ENCODE measurements around the gene RHBDD3. TPM values are rescaled to one million over a fixed set of nuclear protein-coding genes. Genes with fewer than 3 reads are reported as not detected.

Gene RHBDD3
- 35.8 TPM for polyA plus RNA-seq (2012; ENCODE audit: insufficient read depth, insufficient read length)

- peak; percentile 95 for DNase-seq (ENCODE audit: low read depth, low spot score)
- H3K4me3 ChIP-seq (ENCODE audit: low read length), result peak within 1 kb of the TSS; percentile 69
Measured at GRCh38 chr22:29267858-29268510, at the start of gene RHBDD3, which contains the start of gene EWSR1. Gene RHBDD3, minus strand, starts transcription at chr22:29267981. Its CDS starts 2,355 bp downstream, at chr22:29265626. Gene EWSR1, plus strand, starts transcription at chr22:29268268. Its CDS starts 69 bp downstream, at chr22:29268337.

- DNase-seq (ENCODE audit: low read depth, low spot score), result no peak
- H3K4me3 ChIP-seq (ENCODE audit: low read length), result no peak overlapping the region
Measured at GRCh38 chr22:29316141-29316828, 48.5 kb upstream of the RHBDD3 start.

GRCh38 chr22:29315286-29316140 lies 47.7 kb upstream of the RHBDD3 start, which contains the start of gene RASL10A:
Gene RASL10A, minus strand, starts transcription at chr22:29315697. Its CDS starts 451 bp downstream, at chr22:29315246.
- DNase-seq (ENCODE audit: low read depth, low spot score), result no peak
- no peak within 1 kb of the TSS; the same call in 1 of the 2 replicates for H3K4me3 ChIP-seq (ENCODE audit: low read length)

GRCh38 chr22:29314537-29315285 lies 46.9 kb upstream of the RHBDD3 start:
- DNase-seq (ENCODE audit: low read depth, low spot score), result no peak
- H3K4me3 ChIP-seq (ENCODE audit: low read length), result no peak overlapping the region

DNA sequence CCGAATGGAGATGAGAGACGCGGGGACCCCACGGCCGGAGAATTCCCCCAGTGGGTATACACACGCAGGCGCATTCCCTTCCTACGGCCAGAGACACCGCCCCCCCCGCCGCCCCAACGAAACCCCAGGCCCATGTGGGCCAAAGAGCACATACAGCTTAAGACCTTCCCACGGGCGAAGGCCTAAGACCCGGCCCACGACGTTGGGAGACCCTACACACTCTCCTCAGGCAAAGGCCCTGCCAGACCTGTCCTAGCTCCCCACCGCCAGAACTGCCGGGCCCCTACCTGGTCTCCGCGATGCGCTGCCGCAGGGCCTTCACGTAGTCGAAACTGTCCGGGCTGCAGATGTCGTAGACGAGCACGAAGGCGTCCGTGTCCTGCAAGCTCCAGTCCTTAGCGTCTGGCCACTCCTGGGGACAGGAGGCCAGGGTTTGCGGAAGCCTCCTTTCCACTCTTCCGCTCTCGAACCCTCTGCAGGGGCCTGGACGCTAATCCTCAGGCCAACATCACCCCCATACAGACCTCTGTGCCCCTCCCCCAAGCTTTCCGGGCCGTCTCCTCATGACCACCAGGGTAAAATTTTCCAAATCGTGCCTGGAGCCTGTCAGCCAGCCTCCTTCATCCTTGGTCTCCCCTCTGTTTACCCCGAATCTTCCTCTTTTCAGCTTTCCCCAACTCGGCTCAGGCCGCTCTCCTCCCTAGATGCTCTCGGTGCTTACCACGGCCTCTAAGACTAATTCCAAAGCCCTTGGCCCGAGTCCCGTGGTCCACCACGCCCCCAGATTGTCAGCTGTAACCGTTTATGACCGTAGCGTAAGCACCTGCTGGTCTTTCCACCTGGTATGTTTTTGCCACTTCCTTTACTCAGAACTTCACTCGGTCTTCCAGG lies 46.0 kb upstream of the RHBDD3 start:
- H3K4me3 ChIP-seq (ENCODE audit: low read length), result no peak overlapping the region
- peak; percentile 32 for DNase-seq (ENCODE audit: low read depth, low spot score)

- H3K4me3 ChIP-seq (ENCODE audit: low read length), result no peak overlapping the region
- no peak for DNase-seq (ENCODE audit: low read depth, low spot score)
Measured at GRCh38 chr22:29313126-29313575, 45.4 kb upstream of the RHBDD3 start.

GRCh38 chr22:29312218-29313125 lies 44.7 kb upstream of the RHBDD3 start:
- no peak for DNase-seq (ENCODE audit: low read depth, low spot score)
- no peak overlapping the region for H3K4me3 ChIP-seq (ENCODE audit: low read length)

DNA sequence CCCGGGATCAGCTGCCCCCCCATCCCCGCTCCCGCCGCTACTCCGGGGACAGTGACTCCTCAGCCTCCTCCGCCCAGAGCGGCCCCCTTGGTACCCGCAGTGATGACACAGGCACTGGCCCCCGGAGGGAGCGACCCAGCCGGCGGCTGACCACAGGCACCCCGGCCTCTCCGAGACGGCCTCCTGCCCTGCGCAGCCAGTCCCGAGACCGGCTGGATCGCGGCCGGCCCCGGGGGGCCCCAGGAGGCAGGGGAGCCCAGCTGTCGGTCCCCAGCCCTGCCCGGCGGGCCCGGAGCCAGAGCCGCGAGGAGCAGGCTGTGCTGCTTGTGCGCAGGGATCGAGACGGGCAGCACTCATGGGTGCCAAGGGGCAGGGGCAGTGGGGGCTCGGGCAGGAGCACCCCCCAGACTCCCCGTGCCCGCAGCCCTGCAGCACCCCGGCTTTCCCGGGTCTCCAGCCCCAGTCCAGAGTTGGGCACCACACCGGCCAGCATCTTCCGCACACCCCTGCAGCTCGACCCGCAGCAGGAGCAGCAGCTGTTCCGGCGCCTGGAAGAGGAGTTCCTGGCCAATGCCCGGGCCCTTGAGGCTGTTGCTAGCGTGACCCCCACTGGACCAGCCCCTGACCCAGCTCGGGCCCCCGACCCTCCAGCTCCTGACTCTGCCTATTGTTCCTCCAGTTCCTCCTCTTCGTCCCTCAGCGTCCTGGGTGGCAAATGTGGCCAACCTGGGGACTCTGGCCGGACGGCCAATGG lies 43.9 kb upstream of the RHBDD3 start:
- H3K4me3 ChIP-seq (ENCODE audit: low read length), result no peak overlapping the region
- no peak for DNase-seq (ENCODE audit: low read depth, low spot score)

- H3K4me3 ChIP-seq (ENCODE audit: low read length), result no peak overlapping the region
- DNase-seq (ENCODE audit: low read depth, low spot score), result no peak
Measured at GRCh38 chr22:29310863-29311339, 43.1 kb upstream of the RHBDD3 start.

- H3K4me3 ChIP-seq (ENCODE audit: low read length), result no peak overlapping the region
- DNase-seq (ENCODE audit: low read depth, low spot score), result no peak
Measured at GRCh38 chr22:29310065-29310862, 42.5 kb upstream of the RHBDD3 start.

- H3K4me3 ChIP-seq (ENCODE audit: low read length), result peak overlapping the region; percentile 78
- DNase-seq (ENCODE audit: low read depth, low spot score), result no peak
Measured at GRCh38 chr22:29309332-29310064, 41.7 kb upstream of the RHBDD3 start.

DNA sequence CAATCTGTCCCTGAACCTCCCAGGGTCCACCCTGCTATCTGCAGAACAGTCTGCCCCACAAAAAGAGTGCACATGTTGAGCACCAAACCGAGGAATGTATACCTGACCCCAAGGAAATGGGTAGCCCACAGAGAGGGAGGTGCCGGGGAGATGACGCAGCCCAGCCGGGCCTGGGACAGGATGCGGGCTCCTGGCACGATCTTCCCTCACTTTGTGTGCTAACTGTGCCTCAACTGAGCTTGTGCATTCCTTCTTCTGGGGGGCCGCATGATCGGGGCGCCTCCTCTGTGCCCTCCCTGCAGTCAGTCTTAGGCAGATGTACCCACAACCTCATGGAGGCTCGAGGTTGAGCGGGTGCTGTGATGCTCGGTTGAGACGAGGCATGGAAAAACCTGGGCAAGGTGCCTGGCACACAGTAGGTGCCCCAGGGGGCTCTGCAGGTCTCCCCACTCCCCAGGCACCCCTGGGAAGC lies 41.0 kb upstream of the RHBDD3 start:
- peak overlapping the region; percentile 78 for H3K4me3 ChIP-seq (ENCODE audit: low read length)
- DNase-seq (ENCODE audit: low read depth, low spot score), result peak; percentile 90

- DNase-seq (ENCODE audit: low read depth, low spot score), result no peak
- peak overlapping the region; percentile 78 for H3K4me3 ChIP-seq (ENCODE audit: low read length)
Measured at GRCh38 chr22:29308148-29308790, 40.5 kb upstream of the RHBDD3 start.

DNA sequence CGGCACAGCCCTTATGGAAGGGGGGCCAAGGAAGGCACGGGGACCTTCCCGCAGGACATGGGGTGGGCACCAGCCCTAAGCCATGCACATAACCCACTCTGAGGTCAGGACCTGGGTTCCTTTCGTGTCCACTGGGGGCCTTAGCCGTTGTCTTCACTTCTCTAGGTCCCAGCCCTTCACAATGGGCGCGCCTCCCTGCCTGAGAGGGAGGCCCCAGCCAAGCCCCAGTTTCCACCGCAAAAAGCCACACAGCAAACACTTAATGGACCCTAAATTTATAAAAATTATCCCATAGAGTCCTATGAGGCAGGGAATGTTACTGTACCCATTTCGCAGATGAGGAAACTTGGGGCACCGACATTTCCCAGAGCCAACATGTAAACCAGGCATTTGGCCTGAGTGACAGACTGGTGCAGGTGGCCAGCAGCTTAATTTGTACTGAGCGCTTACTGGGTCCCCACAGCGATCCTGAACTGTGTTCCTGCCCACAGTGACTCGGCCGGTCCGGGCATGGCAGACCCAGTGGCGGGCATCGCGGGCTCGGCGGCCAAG lies 39.9 kb upstream of the RHBDD3 start:
- DNase-seq (ENCODE audit: low read depth, low spot score), result no peak
- peak overlapping the region; percentile 78 for H3K4me3 ChIP-seq (ENCODE audit: low read length)

Measured in Jurkat, Clone E6-1 (cell line).